GM21825 (cell line): Measurements from ENCODE around the gene PSMB7.

Experiments
- ATAC-seq: cut with Tn5 transposase; IDR thresholded peaks from one replicate; pipeline ENCODE4 v1.9.1; 2021; ENCODE audit warnings: mild to moderate bottlenecking, moderate library complexity; ENCODE audit not compliant: unreplicated experiment

The PSMB7 gene

DNA sequence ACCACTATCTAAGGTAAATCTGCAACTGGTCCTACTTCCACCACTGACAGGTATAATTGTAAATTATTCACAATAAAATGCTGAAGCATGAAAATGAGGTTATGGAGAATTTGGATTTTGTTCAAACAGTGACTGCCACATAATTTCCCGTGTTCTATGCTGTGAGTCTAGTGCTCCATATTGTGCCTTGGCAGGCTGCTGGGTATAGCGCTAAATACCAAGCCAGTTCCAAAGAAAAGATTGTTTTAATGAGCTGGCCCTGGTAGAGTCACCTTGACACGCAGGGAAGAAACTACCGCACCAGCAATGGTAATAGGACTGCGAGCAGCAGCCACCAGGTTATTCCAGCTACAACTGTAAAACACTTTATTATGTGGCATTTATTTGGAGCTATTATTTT, 30.4 kb downstream of the PSMB7 start:
- ATAC-seq: no peak

DNA sequence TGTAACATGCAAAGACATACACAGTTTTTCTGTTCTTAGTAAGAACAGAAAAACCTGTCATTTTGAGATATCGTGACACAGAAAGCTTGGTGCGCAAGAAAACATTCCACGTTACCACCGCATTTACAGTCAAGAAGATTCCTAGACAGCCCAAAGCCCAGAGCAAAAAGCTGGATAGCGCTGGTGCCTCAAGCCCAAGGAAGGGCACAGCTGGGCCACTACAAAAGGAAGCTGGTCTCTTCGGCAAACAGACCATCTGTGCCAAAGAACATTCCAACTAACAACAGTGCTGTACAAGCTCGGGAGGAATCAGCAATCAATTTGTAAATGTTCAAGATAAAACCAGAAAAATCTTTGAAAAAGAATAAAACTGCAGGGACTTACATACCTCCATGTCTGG, 31.0 kb downstream of the PSMB7 start:
- no peak for ATAC-seq

DNA sequence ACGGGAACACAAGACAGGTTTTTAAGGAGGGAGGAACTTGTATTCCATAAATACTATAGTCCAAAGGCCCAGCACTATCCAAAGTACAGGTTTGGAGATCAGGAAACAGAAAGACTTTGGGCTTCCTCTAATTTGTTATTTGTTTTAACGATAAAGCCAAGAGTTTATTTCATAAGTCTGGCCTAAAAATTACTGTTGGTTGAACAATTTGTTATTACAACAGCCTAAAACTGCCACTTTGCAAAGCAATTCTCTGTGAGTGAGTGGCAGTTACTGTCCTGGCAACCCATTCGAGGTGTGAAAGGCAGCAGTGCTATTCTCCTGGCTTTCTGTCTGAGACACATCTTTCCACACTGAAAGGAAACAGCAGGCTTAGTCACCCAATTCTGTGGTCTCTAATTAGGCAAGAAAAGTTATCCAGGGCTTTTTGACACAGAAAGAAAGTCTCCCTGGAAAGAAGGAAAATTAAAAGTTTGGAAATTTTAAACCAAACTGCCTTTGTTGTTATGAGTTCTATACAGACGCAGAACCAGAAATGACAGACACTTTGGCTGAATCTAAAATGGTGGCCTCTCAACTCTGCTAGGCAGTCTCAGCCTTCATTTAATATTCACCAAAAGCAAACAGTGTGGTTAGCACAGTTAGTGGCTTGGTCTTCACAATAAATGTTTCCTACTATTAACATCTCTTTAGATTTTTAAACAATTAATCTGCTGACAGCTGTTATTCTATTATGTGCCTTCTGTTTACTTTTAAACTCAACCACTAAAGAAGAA, 33.9 kb downstream of the PSMB7 start:
- ATAC-seq: no peak

DNA sequence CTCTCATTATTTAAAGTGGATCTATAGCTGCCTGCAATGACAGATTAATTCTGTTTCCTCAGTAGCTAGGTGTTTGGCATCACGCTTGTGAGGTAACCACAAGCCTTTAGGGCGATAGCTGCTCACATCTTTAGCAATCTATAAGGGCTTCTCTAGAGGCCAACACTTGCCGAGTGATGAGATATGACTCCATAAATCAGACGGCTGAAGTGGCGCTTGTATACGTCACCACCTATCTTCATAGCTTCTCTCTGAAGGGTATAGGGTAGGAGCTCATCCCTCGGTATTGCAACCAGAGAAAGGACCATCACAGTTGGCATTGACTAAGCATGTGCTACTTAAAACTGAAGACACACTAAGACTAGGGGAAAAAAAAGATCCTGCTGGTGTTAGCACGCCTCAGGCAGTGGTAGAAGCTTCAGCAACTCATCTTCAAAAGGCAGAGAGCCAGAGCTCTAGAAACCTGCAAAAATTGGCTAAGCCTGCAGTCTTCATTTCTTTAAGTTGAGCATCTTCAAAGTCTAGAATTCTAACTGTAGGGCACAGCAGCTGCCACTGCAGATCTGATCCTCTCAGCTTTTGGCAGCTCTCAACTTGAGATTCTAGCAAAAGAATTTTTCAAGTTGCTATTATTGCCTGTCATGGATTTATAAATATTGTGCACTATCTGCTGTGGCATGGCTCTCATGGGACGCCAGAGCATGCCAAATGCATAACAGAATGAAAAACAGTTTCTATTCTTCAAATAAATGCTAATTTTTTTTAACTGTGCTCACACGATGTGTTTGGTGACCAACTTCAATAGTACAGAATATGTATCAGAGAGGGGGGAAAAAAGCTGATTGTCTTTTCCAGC, 37.5 kb downstream of the PSMB7 start:
- ATAC-seq: no peak

DNA sequence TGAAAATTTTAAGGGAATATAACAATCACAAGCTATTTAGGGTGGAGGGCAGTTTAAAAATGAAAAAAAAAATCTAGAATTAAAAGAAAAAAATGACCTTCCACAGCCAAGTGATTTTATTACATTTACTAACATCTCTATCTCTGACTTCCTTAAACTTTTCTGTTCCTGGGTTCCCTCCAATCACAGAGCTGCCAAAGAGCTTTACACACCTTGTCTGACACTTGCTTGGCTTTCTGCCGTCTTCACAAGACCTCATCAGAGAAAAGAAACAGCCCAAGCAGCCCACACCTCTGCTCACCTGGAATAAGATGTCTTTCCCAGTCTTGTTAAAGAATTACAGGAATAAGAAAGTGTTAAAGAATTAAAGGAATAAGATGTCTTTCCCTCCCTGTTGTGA, 38.9 kb downstream of the PSMB7 start:
- ATAC-seq: no peak

DNA sequence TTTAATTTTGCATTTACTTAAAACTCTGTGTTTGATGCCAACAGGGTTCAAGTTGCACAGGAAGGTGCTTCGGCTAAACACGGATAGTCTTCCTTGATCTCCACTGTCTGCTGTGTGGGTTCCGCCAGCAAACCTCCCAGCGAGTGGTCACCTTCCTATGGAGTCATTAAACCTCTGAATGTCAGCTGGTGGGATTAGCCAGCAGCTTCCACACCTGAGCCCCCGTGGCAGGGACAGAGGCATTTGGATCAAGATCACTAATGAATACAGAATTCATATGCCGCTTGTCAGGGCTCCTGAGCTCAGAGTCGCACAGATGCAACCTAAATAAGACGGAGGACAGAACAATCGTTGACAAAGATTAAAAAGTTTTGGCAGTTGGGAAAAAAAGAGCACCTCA, 39.5 kb downstream of the PSMB7 start:
- no peak for ATAC-seq

DNA sequence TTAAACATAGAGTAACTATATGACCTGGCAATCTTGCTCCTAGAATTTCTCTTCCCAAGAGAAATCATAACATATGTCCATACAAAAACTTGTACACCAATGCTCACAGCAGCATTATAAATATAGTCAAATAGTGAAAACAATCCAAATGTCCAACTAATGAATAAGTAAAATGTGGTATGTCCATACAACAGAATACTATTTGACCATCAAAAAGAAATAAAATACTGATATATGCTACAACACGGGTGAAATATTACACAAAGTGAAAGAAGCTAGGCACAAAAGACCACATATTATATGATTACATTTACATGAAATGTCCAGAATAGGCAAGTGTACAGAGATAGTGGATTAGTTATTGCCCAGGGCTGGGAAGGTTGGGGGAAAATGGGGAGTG, 41.4 kb downstream of the PSMB7 start:
- no peak for ATAC-seq

DNA sequence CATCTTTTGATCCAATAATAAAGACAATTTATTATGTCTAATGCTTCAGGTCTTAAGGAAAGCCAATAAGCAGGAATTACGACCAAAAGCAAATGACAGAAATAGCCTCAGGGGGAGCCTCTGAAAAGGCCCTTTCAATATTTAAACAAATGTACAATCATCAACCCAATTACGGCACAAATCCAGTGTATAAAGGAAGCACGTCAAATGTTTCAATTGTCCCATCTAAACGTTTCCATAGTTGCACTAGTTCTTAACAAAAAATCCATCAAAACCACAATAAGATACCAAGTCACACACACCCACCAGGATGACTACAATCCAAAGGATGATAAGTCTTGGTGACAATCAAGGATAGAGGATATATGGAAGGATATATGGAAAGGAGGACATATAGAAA, 41.9 kb downstream of the PSMB7 start:
- no peak for ATAC-seq

DNA sequence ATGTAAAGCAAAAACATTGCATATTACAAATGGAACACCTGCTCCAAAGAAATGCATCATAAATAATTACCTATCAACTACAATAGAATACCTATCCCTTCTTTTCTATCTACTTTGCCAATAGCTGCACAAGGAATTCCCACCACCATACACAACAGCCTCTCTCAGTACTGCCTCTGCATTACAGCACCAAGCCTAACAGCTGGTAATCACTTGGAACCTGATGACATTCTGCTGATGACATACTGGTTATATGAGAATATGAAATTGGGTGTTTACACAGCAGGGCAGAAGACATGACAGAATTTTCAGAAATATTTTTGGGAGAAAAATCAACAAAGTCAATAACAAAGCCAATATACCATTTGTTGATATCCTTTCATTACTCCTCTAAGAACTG, 43.2 kb downstream of the PSMB7 start:
- no peak for ATAC-seq

DNA sequence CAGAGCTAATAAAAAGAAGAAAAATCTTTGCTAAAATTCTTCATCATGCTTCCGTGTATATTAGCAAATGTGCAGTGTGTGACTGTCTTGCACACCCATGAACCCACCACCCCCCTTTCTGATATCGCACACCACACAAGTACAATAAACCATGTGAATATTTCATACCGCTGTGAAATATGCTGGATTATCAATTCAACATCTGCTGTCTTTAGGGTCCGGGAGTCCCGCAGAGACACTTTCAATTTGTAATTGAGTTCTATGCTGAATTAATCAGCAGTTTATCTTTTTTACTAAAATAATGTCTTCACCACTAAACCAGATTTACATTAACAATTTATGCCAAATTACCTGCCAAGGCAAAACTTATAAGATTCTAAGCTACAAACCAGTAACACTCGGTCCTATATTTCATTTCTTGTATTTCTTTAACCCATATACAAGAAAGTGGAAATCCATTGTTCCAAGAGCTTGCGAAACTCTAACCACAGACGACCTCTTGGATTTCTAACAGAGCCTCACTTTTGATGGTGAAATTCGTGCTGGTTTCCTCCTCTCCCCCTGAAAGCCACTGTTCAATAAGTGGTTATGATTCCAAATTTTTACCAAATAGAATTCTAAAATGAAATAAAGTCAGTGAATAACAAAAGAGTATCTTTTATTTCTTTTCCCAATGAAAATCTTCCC, 44.2 kb downstream of the PSMB7 start:
- ATAC-seq: no peak

DNA sequence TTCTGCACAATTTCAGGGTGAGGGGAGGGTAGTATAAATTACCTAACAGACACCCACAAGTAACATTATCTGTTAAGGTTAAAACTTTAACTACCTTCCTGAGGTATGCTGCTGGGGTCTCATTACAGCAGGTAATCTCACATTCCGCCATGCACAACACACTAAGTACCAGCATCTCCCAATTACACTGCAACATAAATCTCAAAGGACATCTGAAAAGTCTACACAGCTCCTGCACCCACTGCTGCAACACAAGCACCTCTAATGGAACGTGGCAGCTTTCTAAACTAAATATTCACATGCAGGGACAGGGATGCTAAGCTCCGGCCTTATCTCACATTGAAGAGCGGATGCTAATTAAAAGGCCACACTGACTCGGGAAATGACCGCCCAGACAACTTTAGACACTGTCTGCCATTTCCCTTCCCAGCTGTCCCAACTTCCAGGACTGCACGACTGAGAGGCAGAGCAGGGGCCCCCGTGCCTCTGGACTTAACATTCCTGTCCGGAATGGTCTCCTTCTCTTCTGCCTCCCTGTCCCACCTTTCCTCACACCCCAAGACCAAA, 45.9 kb downstream of the PSMB7 start:
- ATAC-seq: no peak

DNA sequence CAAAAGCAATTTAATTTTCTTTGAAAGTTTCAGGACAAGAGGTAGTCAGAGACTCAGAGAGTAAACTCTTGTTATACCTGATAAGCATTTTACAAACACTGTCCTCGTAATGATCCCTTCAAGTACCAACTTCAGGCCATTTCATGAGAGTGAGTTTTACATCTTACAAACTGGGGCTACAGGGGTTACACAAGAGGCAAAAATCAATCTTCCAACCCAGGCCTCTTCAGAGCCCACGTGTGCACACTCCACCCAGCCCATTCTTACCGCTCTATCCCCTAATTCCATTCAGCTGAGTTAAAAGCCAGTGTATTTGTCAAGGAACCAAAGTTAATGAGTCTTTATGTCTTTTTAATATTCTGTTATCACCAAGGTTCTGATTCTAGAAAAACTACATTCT, 46.5 kb downstream of the PSMB7 start:
- ATAC-seq: no peak

DNA sequence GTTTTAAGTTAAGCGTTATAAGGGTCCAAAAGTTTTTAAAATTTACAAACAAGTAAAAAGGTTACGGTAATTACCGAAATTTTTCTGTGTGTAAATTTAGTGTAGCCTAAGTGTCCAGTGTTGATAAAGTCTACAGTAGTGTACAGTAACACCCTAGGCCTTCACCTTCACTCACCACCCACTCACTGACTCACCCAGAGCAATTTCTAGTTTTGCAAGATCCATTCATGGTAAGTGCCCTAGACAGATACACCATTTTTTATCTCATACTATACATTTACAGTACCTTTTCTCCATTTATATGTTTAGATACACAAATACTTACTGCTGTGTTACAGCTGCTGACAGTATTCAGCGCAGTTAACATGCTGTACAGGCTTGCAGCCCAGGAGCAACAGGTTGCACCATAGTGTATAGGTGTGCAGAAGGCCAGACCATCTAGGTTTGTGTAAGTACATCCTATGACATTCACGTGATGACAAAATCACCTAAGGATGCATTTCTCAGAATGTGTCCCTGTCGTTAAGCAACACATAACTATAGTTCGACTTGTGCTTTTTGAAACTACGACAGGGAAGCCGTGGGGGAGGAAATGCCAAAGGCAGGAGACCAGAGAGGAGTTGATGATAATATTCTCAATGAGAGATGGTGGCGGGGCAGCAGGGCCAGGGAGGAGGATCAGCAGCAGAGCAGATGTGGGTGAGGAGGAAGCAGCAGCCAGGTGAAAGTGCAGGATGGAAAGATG, 48.6 kb downstream of the PSMB7 start:
- ATAC-seq: no peak

DNA sequence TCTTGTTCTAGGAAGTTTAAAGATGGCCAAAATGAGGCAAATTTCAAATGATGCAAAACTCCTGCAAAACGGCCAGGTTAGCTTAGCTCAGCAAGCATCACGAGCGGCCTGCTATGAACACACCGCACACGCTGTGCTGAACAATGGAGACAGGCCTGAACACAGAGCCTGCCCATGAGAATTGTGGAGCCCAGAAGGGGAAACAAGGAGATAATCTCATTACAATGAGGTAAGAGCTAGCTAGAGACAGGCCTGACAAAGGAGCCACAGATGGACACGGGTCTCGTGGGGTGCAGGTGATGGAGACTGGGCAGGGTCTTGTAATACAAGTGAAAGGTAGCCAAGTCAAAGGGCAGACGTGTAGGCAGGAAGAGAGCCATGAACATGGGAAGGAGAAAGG, 50.2 kb downstream of the PSMB7 start:
- ATAC-seq: no peak

DNA sequence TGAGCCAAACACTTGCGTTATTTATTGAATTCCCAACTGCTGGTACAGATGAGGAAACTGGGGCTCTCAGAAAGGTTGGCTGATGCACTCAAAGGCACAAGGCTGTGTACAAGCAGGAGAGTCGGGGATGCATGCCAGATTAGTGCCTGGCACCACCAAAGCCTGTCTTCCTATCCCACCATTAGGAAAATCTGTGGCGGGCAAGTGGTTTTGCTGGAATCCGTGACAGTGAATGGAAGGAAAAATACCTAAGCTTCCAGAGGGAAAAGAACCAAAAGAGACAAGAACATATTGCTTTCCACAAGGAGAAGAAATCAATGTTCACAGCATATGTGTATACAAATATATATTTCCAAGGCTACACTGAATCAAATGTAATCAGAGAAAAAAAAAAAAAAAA, 51.1 kb downstream of the PSMB7 start:
- ATAC-seq: no peak

DNA sequence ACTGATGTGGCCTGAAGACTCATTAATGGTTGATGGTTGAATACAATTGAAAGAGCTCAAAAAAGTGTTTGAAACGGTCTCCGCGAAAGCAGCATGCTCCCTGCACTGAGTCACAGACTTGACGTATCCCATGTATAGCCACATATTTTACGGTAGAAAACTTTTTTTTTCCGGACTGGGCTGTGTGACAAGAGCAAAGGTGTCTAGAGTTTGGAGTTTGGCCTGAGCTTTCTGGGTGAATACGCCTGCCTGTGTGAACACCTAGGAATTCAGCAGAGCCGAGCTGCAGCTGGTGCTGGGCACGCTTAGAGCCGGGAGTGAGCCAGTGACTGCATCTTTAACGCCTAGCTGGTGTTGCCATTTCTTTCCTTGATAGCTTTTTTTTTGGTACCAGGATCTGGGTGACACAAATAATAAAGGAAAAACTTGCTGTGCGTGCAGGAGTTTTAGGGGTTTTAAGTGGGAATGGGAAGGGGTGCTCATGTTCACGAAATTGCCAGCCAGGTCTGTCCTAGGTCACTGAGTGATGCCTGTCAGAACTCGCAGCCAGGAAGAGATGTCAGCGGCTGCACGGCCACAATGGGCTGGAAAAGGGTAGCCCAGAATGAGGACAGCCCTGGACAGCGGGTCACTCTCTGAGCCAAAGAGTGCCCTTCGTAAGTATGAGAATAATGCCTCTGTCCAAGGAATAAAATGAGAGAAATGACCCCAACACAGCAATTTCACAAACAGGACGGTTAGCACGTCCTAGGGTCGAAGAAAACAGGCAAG, 51.7 kb downstream of the PSMB7 start:
- ATAC-seq: no peak

DNA sequence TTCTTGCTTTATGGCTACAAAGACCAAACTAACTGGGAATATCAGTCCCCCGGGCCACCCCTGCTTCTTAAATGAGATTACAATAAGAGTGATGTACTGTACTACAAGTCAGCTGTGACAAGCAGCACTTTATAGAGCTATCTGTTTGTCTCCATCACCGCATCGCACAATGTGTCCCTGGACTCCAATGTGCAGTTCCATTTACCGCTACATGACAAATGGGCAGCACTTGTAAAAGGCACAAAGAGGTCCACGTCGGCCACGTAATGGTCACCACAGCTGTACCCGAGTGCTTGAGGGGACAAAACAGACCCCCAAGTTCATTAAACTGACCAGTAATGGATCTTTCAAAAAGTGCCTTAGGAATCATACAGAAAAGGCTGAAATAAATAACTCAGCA, 54.1 kb downstream of the PSMB7 start:
- no peak for ATAC-seq

DNA sequence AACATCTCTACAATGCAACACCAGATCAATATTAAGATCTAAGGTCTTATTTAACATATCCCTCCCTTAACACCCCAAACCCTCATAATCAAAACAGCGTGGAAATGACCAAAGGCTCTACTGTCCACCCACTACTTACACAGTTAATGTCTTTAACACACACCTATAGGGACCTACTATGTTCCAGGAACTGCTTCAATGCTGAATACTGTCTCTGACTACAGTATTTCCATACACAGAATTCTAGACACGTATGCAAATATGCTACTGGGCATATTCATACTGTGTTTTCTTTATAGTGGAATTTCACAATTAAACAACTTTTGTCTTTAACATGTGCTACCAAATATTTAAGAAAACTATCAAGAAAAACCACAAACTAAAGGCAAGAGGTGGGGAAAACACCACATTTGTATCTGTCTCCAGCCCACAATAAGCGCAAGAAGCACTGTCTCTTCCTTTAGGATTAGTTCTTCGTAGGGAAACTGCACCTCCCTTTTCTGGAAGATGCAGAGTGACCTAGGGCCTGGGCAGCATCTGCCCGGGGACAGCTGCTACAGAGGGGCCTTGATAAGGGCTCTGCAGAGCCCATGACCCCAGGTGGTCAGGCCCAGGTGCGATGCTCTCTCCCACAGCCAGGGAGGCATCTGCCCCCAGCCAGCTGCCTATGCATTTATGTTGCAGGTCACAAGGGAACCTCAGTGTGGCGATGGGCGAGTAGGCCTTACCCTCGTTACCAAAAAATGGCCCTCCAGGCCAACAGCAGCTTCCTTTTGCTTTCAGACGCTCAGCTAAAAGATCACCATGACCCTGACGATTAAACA, 55.2 kb downstream of the PSMB7 start:
- no peak for ATAC-seq

DNA sequence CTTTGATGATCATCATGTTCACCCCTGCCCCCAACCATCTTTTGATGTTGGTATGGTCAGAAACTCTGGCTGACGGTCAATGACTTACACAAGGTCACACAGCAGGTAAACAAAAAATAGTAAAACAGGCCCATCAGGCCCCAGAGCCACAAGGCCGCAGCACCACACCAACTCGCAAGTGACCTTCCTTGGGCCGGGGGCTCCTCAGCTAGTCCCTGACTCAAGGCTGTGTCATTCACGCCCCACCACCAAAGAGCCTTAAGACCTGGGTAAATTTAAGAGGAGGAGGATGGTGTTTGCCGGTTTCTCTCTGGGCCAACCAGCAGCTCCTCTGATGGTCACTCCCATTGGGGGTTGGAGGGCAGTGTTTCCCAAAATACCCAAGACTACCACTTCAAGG, 55.8 kb downstream of the PSMB7 start:
- ATAC-seq: no peak
